ENCODE measurements around the gene CREB3. TPM values are rescaled to one million over a fixed set of nuclear protein-coding genes. Genes with fewer than 3 reads are reported as not detected.
A peak's percentile ranks its signal among the peaks of the same experiment; 100 is the strongest.

CREB3 gene
- total and polyA plus RNA-seq, 9 of the 15 experiments (the other 6 are each of a cell fraction or from before 2014, with no cell fraction given) = 5.7 to 18.3 (median 14.9) TPM

DNA sequence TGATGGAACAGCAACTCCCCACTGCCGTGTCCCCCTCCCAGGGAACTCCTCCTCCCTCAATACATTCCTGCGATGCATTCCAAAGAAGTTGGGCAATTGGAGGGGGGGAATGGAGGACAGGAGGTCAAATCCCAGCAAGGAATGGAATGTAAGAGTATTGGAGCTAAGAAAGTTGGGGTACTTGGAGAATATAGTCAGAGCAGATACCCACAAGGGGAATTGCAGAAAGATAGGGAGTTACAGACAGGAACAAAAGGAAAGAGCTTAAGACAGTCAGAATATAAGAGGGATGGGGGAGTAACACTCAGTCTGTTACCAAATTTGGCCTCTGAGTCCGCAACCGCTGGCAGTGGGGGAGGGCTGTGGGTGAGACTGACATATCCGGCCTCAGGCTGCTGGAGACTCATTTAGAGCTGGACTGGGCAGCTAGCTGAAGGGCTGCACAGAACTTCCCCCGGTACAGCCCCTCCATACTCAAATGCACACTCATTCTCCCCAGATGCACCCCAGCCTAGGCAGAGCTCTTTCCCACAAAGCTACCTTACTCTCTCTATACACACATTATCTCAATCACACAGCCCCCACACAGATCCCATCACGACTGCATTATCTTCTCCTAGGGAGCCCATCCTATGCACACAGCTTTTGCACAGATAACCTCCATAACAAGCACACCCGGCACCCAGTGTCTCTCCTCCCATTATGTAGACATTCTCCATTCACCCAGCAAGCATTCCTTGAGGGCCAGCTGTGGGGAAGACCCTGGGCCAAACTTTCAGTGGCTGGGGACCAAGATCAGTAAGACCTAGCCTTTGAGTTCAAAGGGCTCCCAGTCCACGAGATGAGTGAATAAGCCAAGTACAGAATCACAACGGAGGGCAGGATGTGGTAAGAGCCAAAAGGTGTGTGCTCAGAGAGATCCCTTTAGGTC lies 4.2 kb upstream of the CREB3 start (continued):
- TF ChIP-seq ZNF436 (CRISPR knock-in tag; IDR thresholded peaks at IDR 0.05) (no peak), ARHGAP35 (IDR thresholded peaks at IDR 0.05; ENCODE audit: partially characterized antibody) (no peak), RBM14 (IDR thresholded peaks at IDR 0.05; ENCODE audit: borderline replicate concordance, insufficient read depth, low read depth, low read length) (no peak), ZC3H8 (IDR thresholded peaks at IDR 0.05) (no peak), ZNF57 (CRISPR knock-in tag; IDR thresholded peaks at IDR 0.05) (no peak), HMG20B (CRISPR knock-in tag; IDR thresholded peaks at IDR 0.05) (no peak), BACH1 (tag; IDR thresholded peaks at IDR 0.05) (0 out of 2 replicates have a peak, but pooled peaks have one; percentile 53), SMARCC2 (IDR thresholded peaks at IDR 0.05; ENCODE audit: low read depth) (peak; percentile 53; the same call in 1 of the 2 replicates), NCOA2 (IDR thresholded peaks at IDR 0.05; ENCODE audit: partially characterized antibody in 2 of 2) (peak in 1 of 2 experiments; percentile 72)
- TF ChIP-seq, protein P1, sequence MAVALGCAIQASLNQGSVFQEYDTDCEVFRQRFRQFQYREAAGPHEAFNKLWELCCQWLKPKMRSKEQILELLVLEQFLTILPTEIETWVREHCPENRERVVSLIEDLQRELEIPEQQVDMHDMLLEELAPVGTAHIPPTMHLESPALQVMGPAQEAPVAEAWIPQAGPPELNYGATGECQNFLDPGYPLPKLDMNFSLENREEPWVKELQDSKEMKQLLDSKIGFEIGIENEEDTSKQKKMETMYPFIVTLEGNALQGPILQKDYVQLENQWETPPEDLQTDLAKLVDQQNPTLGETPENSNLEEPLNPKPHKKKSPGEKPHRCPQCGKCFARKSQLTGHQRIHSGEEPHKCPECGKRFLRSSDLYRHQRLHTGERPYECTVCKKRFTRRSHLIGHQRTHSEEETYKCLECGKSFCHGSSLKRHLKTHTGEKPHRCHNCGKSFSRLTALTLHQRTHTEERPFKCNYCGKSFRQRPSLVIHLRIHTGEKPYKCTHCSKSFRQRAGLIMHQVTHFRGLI (CRISPR knock-in tag; IDR thresholded peaks at IDR 0.05) = no peak
- TF ChIP-seq, protein P2, sequence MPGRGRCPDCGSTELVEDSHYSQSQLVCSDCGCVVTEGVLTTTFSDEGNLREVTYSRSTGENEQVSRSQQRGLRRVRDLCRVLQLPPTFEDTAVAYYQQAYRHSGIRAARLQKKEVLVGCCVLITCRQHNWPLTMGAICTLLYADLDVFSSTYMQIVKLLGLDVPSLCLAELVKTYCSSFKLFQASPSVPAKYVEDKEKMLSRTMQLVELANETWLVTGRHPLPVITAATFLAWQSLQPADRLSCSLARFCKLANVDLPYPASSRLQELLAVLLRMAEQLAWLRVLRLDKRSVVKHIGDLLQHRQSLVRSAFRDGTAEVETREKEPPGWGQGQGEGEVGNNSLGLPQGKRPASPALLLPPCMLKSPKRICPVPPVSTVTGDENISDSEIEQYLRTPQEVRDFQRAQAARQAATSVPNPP (IDR thresholded peaks at IDR 0.05; ENCODE audit: borderline replicate concordance, insufficient read depth, insufficient read length) = no peak
- TF ChIP-seq, protein P3, sequence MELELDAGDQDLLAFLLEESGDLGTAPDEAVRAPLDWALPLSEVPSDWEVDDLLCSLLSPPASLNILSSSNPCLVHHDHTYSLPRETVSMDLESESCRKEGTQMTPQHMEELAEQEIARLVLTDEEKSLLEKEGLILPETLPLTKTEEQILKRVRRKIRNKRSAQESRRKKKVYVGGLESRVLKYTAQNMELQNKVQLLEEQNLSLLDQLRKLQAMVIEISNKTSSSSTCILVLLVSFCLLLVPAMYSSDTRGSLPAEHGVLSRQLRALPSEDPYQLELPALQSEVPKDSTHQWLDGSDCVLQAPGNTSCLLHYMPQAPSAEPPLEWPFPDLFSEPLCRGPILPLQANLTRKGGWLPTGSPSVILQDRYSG (tag; conservative IDR thresholded peaks at IDR 0.05; ENCODE audit: low read depth) = no peak
- TF ChIP-seq, protein P4, sequence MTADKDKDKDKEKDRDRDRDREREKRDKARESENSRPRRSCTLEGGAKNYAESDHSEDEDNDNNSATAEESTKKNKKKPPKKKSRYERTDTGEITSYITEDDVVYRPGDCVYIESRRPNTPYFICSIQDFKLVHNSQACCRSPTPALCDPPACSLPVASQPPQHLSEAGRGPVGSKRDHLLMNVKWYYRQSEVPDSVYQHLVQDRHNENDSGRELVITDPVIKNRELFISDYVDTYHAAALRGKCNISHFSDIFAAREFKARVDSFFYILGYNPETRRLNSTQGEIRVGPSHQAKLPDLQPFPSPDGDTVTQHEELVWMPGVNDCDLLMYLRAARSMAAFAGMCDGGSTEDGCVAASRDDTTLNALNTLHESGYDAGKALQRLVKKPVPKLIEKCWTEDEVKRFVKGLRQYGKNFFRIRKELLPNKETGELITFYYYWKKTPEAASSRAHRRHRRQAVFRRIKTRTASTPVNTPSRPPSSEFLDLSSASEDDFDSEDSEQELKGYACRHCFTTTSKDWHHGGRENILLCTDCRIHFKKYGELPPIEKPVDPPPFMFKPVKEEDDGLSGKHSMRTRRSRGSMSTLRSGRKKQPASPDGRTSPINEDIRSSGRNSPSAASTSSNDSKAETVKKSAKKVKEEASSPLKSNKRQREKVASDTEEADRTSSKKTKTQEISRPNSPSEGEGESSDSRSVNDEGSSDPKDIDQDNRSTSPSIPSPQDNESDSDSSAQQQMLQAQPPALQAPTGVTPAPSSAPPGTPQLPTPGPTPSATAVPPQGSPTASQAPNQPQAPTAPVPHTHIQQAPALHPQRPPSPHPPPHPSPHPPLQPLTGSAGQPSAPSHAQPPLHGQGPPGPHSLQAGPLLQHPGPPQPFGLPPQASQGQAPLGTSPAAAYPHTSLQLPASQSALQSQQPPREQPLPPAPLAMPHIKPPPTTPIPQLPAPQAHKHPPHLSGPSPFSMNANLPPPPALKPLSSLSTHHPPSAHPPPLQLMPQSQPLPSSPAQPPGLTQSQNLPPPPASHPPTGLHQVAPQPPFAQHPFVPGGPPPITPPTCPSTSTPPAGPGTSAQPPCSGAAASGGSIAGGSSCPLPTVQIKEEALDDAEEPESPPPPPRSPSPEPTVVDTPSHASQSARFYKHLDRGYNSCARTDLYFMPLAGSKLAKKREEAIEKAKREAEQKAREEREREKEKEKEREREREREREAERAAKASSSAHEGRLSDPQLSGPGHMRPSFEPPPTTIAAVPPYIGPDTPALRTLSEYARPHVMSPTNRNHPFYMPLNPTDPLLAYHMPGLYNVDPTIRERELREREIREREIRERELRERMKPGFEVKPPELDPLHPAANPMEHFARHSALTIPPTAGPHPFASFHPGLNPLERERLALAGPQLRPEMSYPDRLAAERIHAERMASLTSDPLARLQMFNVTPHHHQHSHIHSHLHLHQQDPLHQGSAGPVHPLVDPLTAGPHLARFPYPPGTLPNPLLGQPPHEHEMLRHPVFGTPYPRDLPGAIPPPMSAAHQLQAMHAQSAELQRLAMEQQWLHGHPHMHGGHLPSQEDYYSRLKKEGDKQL (CRISPR knock-in tag; IDR thresholded peaks at IDR 0.05; ENCODE audit: borderline replicate concordance) = no peak
- TF ChIP-seq, protein P5, sequence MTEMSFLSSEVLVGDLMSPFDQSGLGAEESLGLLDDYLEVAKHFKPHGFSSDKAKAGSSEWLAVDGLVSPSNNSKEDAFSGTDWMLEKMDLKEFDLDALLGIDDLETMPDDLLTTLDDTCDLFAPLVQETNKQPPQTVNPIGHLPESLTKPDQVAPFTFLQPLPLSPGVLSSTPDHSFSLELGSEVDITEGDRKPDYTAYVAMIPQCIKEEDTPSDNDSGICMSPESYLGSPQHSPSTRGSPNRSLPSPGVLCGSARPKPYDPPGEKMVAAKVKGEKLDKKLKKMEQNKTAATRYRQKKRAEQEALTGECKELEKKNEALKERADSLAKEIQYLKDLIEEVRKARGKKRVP (CRISPR knock-in tag; IDR thresholded peaks at IDR 0.05) = no peak
- TF ChIP-seq, protein P6, sequence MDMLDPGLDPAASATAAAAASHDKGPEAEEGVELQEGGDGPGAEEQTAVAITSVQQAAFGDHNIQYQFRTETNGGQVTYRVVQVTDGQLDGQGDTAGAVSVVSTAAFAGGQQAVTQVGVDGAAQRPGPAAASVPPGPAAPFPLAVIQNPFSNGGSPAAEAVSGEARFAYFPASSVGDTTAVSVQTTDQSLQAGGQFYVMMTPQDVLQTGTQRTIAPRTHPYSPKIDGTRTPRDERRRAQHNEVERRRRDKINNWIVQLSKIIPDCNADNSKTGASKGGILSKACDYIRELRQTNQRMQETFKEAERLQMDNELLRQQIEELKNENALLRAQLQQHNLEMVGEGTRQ (CRISPR knock-in tag; IDR thresholded peaks at IDR 0.05) = no peak
